ENCODE results near the gene RNF39. TPM values are rescaled to one million over a fixed set of nuclear protein-coding genes. Genes with fewer than 3 reads are reported as not detected.

Gene RNF39
- polyA plus RNA-seq, 1 donor from 2014 or later: not detected

DNA sequence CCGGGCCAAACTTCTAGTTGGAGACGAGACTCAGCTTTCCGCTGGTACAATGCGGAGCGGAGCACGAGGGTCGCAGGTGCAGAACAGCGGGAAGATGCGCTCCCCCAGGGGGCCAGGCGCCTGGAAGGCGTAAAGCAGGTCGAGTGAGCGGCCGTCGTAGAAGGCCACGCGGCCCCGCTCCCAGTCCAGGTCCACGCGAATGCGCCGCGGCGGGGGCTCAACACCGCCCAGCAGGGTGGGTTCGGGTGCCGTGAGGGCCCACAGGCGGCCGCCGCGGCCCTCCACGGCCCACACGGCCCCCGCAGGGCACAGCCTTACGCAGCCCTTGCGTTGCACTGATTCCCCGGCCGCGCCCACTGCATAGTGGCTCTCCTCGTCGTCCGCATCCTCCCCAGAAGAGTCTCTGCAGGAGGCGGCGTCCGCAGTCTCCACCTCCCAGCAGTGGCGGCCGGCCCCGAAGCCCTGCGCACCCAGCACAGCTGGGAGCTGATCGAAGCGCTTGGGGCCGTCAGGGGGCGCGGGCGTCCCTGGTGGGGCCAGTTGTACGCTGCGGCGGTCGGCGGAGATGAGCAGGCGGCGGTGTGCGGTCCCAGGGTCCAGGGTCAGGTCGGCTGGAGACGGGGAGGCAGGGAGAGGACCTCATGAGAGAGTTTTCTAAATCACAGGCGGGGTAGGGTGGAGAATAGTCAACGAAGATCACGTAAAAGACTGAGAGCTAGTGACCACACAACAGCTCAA lies 4.3 kb downstream of the RNF39 start:
- no peaks in the 10 kb centered on the region for H3K9me2 ChIP-seq (ENCODE audit: insufficient read depth, low read length)
- H3K36me3 ChIP-seq (ENCODE audit: insufficient read depth, low read length): no peaks in the 10 kb centered on the region
- peak overlapping the region; percentile 18 for H3K4me3 ChIP-seq (ENCODE audit: low read length)
- peaks cover 14% of the 10 kb centered on the region for H3K79me2 ChIP-seq (replicated peaks; ENCODE audit: insufficient read depth, low read length)
- TF ChIP-seq EZH2 (IDR thresholded peaks at IDR 0.05; ENCODE audit: borderline replicate concordance, insufficient read depth, low read length, poor library complexity, severe bottlenecking) (no peak), TAF1 (IDR thresholded peaks at IDR 0.05; ENCODE audit: low read depth) (no peak), MXI1 (conservative IDR thresholded peaks at IDR 0.05; ENCODE audit: poor library complexity, severe bottlenecking) (no peak)
- no peak overlapping the region for H2AFZ ChIP-seq (ENCODE audit: low read depth, low read length)
- H4K20me1 ChIP-seq (ENCODE audit: insufficient read depth): no peaks in the 10 kb centered on the region
- no peak overlapping the region for H3K9ac ChIP-seq (ENCODE audit: low read length)
- H3F3A ChIP-seq (ENCODE audit: insufficient read depth, low read length, poor library complexity, severe bottlenecking): peaks cover 4% of the 10 kb centered on the region
- H3K9me3 ChIP-seq (ENCODE audit: low read length): no peaks in the 10 kb centered on the region
- H3K27me3 ChIP-seq (ENCODE audit: insufficient read depth, low read depth, low read length): peaks cover 57% of the 10 kb centered on the region
- no peak overlapping the region for H3K4me2 ChIP-seq (ENCODE audit: low read length)
- no peak overlapping the region for H3K27ac ChIP-seq (ENCODE audit: low read length)

GRCh38 chr6:30067460-30068139 lies 8.0 kb downstream of the RNF39 start:
- Histone ChIP-seq H2AFZ (ENCODE audit: low read depth, low read length) (peak overlapping the region; percentile 65), H3K9ac (ENCODE audit: low read length) (peak overlapping the region; percentile 93), H3K27ac (ENCODE audit: low read length) (peak overlapping the region; percentile 98), H3F3A (ENCODE audit: insufficient read depth, low read length, poor library complexity, severe bottlenecking) (peaks cover 7% of the 10 kb centered on the region), H3K4me3 (ENCODE audit: low read length) (peak overlapping the region; percentile 76), H3K9me2 (ENCODE audit: insufficient read depth, low read length) (no peaks in the 10 kb centered on the region), H3K36me3 (ENCODE audit: insufficient read depth, low read length) (no peaks in the 10 kb centered on the region), H3K27me3 (ENCODE audit: insufficient read depth, low read depth, low read length) (peaks cover 21% of the 10 kb centered on the region), H3K9me3 (ENCODE audit: low read length) (no peaks in the 10 kb centered on the region), H3K4me2 (ENCODE audit: low read length) (peak overlapping the region; percentile 81), H4K20me1 (ENCODE audit: insufficient read depth) (no peaks in the 10 kb centered on the region), H3K79me2 (replicated peaks; ENCODE audit: insufficient read depth, low read length) (peaks cover 28% of the 10 kb centered on the region)
- no peak for TF ChIP-seq MXI1 (conservative IDR thresholded peaks at IDR 0.05; ENCODE audit: poor library complexity, severe bottlenecking)
- TF ChIP-seq POLR2AphosphoS5 (IDR thresholded peaks at IDR 0.05): peak; percentile 2
- TF ChIP-seq SMC3 (conservative IDR thresholded peaks at IDR 0.05; ENCODE audit: poor library complexity): no peak

- H3K9me3 ChIP-seq (ENCODE audit: low read length): no peaks in the 10 kb centered on the region
- peak within 1 kb of the TSS; percentile 98 for H3K27ac ChIP-seq (ENCODE audit: low read length)
- no peaks in the 10 kb centered on the region for H3K36me3 ChIP-seq (ENCODE audit: insufficient read depth, low read length)
- peaks cover 29% of the 10 kb centered on the region for H3K79me2 ChIP-seq (replicated peaks; ENCODE audit: insufficient read depth, low read length)
- no peaks in the 10 kb centered on the region for H4K20me1 ChIP-seq (ENCODE audit: insufficient read depth)
- TF ChIP-seq SMC3 (conservative IDR thresholded peaks at IDR 0.05; ENCODE audit: poor library complexity) (no peak), RAD21 (conservative IDR thresholded peaks at IDR 0.05) (peak; percentile 17), EZH2 (IDR thresholded peaks at IDR 0.05; ENCODE audit: borderline replicate concordance, insufficient read depth, low read length, poor library complexity, severe bottlenecking) (no peak), EP300 (conservative IDR thresholded peaks at IDR 0.05; ENCODE audit: poor library complexity, severe bottlenecking) (peak; percentile 77), MXI1 (conservative IDR thresholded peaks at IDR 0.05; ENCODE audit: poor library complexity, severe bottlenecking) (peak; percentile 83), TAF1 (IDR thresholded peaks at IDR 0.05; ENCODE audit: low read depth) (peak; percentile 40), POLR2AphosphoS5 (IDR thresholded peaks at IDR 0.05) (peak; percentile 72)
- TF ChIP-seq, protein P1, sequence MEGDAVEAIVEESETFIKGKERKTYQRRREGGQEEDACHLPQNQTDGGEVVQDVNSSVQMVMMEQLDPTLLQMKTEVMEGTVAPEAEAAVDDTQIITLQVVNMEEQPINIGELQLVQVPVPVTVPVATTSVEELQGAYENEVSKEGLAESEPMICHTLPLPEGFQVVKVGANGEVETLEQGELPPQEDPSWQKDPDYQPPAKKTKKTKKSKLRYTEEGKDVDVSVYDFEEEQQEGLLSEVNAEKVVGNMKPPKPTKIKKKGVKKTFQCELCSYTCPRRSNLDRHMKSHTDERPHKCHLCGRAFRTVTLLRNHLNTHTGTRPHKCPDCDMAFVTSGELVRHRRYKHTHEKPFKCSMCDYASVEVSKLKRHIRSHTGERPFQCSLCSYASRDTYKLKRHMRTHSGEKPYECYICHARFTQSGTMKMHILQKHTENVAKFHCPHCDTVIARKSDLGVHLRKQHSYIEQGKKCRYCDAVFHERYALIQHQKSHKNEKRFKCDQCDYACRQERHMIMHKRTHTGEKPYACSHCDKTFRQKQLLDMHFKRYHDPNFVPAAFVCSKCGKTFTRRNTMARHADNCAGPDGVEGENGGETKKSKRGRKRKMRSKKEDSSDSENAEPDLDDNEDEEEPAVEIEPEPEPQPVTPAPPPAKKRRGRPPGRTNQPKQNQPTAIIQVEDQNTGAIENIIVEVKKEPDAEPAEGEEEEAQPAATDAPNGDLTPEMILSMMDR (IDR thresholded peaks at IDR 0.05; ENCODE audit: poor library complexity, severe bottlenecking): no peak
- TF ChIP-seq, protein P2, sequence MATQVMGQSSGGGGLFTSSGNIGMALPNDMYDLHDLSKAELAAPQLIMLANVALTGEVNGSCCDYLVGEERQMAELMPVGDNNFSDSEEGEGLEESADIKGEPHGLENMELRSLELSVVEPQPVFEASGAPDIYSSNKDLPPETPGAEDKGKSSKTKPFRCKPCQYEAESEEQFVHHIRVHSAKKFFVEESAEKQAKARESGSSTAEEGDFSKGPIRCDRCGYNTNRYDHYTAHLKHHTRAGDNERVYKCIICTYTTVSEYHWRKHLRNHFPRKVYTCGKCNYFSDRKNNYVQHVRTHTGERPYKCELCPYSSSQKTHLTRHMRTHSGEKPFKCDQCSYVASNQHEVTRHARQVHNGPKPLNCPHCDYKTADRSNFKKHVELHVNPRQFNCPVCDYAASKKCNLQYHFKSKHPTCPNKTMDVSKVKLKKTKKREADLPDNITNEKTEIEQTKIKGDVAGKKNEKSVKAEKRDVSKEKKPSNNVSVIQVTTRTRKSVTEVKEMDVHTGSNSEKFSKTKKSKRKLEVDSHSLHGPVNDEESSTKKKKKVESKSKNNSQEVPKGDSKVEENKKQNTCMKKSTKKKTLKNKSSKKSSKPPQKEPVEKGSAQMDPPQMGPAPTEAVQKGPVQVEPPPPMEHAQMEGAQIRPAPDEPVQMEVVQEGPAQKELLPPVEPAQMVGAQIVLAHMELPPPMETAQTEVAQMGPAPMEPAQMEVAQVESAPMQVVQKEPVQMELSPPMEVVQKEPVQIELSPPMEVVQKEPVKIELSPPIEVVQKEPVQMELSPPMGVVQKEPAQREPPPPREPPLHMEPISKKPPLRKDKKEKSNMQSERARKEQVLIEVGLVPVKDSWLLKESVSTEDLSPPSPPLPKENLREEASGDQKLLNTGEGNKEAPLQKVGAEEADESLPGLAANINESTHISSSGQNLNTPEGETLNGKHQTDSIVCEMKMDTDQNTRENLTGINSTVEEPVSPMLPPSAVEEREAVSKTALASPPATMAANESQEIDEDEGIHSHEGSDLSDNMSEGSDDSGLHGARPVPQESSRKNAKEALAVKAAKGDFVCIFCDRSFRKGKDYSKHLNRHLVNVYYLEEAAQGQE (IDR thresholded peaks at IDR 0.05; ENCODE audit: borderline replicate concordance): peak; percentile 9
- H2AFZ ChIP-seq (ENCODE audit: low read depth, low read length): peak within 1 kb of the TSS; percentile 65
- H3K9me2 ChIP-seq (ENCODE audit: insufficient read depth, low read length): no peaks in the 10 kb centered on the region
- peak within 1 kb of the TSS; percentile 81 for H3K4me2 ChIP-seq (ENCODE audit: low read length)
- peak within 1 kb of the TSS; percentile 93 for H3K9ac ChIP-seq (ENCODE audit: low read length)
- peaks cover 13% of the 10 kb centered on the region for H3K27me3 ChIP-seq (ENCODE audit: insufficient read depth, low read depth, low read length)
- peaks cover 7% of the 10 kb centered on the region for H3F3A ChIP-seq (ENCODE audit: insufficient read depth, low read length, poor library complexity, severe bottlenecking)
- H3K4me3 ChIP-seq (ENCODE audit: low read length): peak within 1 kb of the TSS; percentile 76
These were observed 8.8 kb downstream of the RNF39 start, which contains the start of gene PPP1R11 for GRCh38 chr6:30066577-30067459. Gene PPP1R11, plus strand, starts transcription at chr6:30067198. Its CDS starts 213 bp downstream, at chr6:30067411.
